Measurements from ENCODE around the gene MED23. TPM values are rescaled to one million over a fixed set of nuclear protein-coding genes. Genes with fewer than 3 reads are reported as not detected.

The MED23 gene
- total RNA-seq, 2 experiments from 2014 or later: 35.9 to 40.3 TPM

- Mint-ChIP-seq H3K4me3 (no peak overlapping the region), H3K36me3 (peaks cover 1% of the 10 kb centered on the region), H3K27me3 (no peaks in the 10 kb centered on the region), H3K4me1 (peaks cover 10% of the 10 kb centered on the region), H3K9me3 (no peaks in the 10 kb centered on the region), H3K27ac (no peak overlapping the region)
- POLR2A ChIA-PET: no interaction called here
- ATAC-seq (ENCODE audit: low read depth) (no peak), DNase-seq (no peak)
Measured at GRCh38 chr6:131631625-131632289, 3.7 kb upstream of the MED23 start.

- POLR2A ChIA-PET: no interaction called here
- Mint-ChIP-seq H3K4me3 (no peak overlapping the region), H3K4me1 (peaks cover 16% of the 10 kb centered on the region), H3K27me3 (no peaks in the 10 kb centered on the region), H3K9me3 (no peaks in the 10 kb centered on the region), H3K36me3 (peaks cover 2% of the 10 kb centered on the region), H3K27ac (no peak overlapping the region)
- DNase-seq (no peak), ATAC-seq (ENCODE audit: low read depth) (no peak)
Measured at GRCh38 chr6:131629651-131630050, 1.6 kb upstream of the MED23 start.

GRCh38 chr6:131628726-131629125 is 684 bp upstream of the MED23 start:
- ATAC-seq (ENCODE audit: low read depth): no peak

GRCh38 chr6:131615275-131615674 is 12.8 kb downstream of the MED23 start:
- Mint-ChIP-seq H3K27ac (no peak overlapping the region), H3K4me3 (no peak overlapping the region), H3K9me3 (no peaks in the 10 kb centered on the region), H3K27me3 (no peaks in the 10 kb centered on the region), H3K36me3 (peaks cover 20% of the 10 kb centered on the region), H3K4me1 (no peaks in the 10 kb centered on the region)
- ATAC-seq (ENCODE audit: low read depth): no peak
- no peak for DNase-seq
- POLR2A ChIA-PET: no interaction called here

More at GRCh38 chr6:131628726-131629125, 684 bp upstream of the MED23 start:
- Mint-ChIP-seq H3K36me3 (peaks cover 3% of the 10 kb centered on the region), H3K27ac (no peak overlapping the region), H3K4me3 (peak overlapping the region; percentile 57), H3K4me1 (peaks cover 16% of the 10 kb centered on the region), H3K27me3 (no peaks in the 10 kb centered on the region), H3K9me3 (no peaks in the 10 kb centered on the region)
- DNase-seq: no peak
- POLR2A ChIA-PET: interaction anchor here (0.7 to 1.7 kb wide), 5 partner anchors 9 to 429 kb away, joined by 3 to 11 read pairs (median 4); partner anchors contain the start of gene ENPP3

DNA sequence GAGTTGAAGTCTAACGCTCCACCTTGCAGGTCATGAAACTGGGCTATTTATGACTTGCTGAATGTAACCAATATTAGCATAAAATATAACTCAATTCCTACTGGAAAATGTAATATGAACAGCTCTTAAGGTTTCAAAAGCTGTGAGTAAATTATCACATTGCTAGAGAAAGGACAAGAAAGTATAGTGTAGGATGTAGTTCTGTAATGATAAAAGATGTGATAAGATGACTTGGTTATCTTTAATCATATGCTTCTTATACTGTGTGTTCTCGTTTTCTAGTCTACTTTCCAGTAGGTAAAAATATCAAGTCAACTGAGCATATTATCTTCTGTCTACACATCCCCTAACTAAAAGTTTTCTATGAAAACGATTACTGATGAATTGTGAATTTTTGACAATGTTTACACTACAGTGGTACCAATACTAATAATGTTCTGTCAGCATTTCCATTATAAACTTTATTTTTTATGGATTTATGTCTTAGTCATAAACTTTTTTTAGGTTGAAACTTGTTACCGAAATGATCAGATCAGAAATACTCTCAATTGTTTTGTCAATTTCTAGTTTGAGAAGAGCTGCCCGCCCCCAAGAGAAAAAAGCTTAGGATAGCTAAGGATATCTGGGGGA is 14.6 kb downstream of the MED23 start:
- no peaks in the 10 kb centered on the region for H3K4me1 Mint-ChIP-seq
- H3K4me3 Mint-ChIP-seq: no peak overlapping the region
- no peak for DNase-seq
- no peak for ATAC-seq (ENCODE audit: low read depth)
- H3K9me3 Mint-ChIP-seq: no peaks in the 10 kb centered on the region
- POLR2A ChIA-PET: interaction anchor here (0.6 kb wide), 1 partner anchor 1543 kb away, joined by 6 read pairs; no protein-coding TSS in a partner anchor
- peaks cover 21% of the 10 kb centered on the region for H3K36me3 Mint-ChIP-seq
- no peak overlapping the region for H3K27ac Mint-ChIP-seq
- no peaks in the 10 kb centered on the region for H3K27me3 Mint-ChIP-seq

DNA sequence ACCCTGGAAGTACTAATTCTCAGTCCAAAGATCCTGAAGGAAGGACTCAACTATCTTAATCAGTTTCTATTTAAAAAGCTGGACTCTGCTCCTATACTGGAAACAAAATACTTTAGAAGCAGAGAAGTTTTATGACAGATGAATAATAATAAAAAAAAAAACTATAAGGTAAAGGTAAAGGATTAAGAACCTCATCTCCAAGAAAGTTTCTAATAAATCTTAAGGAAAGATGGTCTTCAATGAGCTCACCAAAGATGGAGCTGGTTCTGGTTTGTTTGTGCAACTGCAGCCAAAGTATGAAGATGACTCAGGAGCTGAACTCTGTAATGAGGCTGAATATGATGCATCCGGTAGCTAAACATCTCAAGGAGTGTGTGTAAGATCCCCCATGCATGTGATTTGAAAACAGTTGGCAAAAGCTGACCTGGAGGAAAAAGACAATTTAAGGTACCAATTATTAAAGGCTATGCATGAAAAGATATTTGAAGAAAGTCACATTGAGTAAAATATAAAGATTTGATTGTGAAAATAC is 25.2 kb downstream of the MED23 start:
- no peaks in the 10 kb centered on the region for H3K9me3 Mint-ChIP-seq
- H3K36me3 Mint-ChIP-seq: peaks cover 22% of the 10 kb centered on the region
- H3K4me3 Mint-ChIP-seq: no peak overlapping the region
- H3K27ac Mint-ChIP-seq: no peak overlapping the region
- POLR2A ChIA-PET: no interaction called here
- H3K4me1 Mint-ChIP-seq: no peaks in the 10 kb centered on the region
- ATAC-seq (ENCODE audit: low read depth) (no peak), DNase-seq (no peak)
- no peaks in the 10 kb centered on the region for H3K27me3 Mint-ChIP-seq

DNA sequence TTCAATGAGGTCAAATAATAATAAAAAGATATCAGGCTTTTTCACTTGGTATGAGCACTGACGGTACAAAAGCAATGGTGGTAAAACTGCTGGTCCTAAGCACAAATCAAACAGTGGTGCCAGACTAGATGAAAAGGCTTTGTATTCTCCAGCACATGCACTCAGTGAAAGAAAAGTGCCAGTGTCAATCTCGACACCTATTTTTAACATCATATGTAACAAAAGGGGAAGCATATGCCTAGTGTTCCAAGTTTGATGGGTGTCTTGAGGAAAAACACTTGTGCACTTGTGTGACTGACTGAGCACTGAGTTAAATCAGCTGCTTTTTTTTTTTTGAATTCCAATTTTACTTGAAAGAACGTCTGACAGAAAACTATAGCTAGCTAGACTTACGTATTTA is 27.3 kb downstream of the MED23 start:
- H3K36me3 Mint-ChIP-seq: peaks cover 19% of the 10 kb centered on the region
- no peaks in the 10 kb centered on the region for H3K27me3 Mint-ChIP-seq
- DNase-seq: no peak

DNA sequence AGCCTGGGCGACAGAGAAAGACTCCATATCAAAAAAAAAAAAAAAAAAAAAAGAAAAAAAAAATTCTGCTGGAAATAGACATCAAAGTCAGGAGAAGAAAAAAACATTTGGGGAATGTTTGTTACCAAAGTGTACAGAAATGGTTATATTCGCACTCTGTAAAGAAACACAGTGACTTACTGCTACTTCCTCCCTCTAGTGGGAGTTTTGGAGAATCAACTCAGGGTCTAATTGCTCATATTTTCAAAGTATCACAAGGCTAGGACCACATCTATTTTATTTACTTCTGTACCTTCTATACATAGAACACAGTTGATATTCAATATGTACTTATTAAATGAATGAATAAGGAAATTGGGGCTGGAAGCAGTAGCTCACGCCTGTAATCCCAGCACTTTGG is 30.6 kb downstream of the MED23 start:
- ATAC-seq (ENCODE audit: low read depth) (no peak), DNase-seq (no peak)
- Mint-ChIP-seq H3K9me3 (no peaks in the 10 kb centered on the region), H3K4me3 (no peak overlapping the region), H3K4me1 (no peaks in the 10 kb centered on the region), H3K27me3 (no peaks in the 10 kb centered on the region), H3K27ac (no peak overlapping the region), H3K36me3 (peaks cover 23% of the 10 kb centered on the region)
- POLR2A ChIA-PET: no interaction called here

More for the DNA sequence above, 27.3 kb downstream of the MED23 start:
- POLR2A ChIA-PET: no interaction called here
- H3K4me1 Mint-ChIP-seq: no peaks in the 10 kb centered on the region
- H3K9me3 Mint-ChIP-seq: no peaks in the 10 kb centered on the region
- no peak overlapping the region for H3K4me3 Mint-ChIP-seq
- no peak overlapping the region for H3K27ac Mint-ChIP-seq
- no peak for ATAC-seq (ENCODE audit: low read depth)

- Mint-ChIP-seq H3K4me3 (no peak overlapping the region), H3K9me3 (no peaks in the 10 kb centered on the region), H3K4me1 (no peaks in the 10 kb centered on the region), H3K27ac (no peak overlapping the region), H3K27me3 (no peaks in the 10 kb centered on the region), H3K36me3 (peaks cover 22% of the 10 kb centered on the region)
- DNase-seq (no peak), ATAC-seq (ENCODE audit: low read depth) (no peak)
- POLR2A ChIA-PET: no interaction called here
Measured at GRCh38 chr6:131594074-131594473, 34.0 kb downstream of the MED23 start.

DNA sequence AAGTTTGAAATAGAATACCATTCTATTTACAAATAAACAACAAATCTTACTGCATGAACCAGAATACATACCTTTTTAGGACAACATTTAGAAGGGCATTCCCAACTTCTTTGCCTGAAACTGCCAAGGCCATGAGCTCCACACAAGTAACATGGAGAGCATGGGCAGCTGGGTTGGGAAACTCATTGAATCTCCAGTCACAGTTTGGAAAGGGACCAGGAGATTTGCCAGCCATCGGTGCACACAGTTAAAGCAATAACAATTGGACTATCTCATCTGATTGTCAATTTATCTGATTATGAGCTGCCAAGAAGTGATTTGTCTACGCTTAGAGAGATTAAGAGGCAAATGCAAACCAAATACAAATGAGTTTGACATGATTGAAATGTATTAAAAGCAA is 35.1 kb downstream of the MED23 start:
- Mint-ChIP-seq H3K9me3 (no peaks in the 10 kb centered on the region), H3K27ac (no peak overlapping the region), H3K36me3 (peaks cover 19% of the 10 kb centered on the region), H3K27me3 (no peaks in the 10 kb centered on the region), H3K4me1 (no peaks in the 10 kb centered on the region), H3K4me3 (no peak overlapping the region)
- no peak for ATAC-seq (ENCODE audit: low read depth)
- no peak for DNase-seq
- POLR2A ChIA-PET: no interaction called here

DNA sequence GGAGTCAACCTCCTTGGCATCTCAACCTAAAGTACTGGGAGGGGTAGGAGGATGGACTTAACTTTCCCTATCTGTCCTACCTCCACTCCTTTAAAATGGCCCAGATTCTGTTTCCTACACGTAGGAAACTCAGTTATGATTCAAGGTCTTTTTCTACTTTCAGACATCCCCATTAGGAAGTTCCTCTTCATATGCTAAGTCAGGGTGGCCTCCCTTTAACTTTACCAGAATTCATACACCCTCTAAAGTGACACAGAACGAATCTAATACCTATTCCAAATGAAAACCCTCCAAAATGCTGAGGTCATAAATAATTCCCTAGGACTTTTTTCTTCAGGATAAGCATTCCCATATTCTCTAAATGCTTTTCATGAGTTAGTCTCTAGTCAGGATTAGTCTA is 39.4 kb downstream of the MED23 start:
- Mint-ChIP-seq H3K9me3 (no peaks in the 10 kb centered on the region), H3K36me3 (peaks cover 20% of the 10 kb centered on the region), H3K4me3 (no peak overlapping the region), H3K27me3 (no peaks in the 10 kb centered on the region), H3K27ac (no peak overlapping the region), H3K4me1 (no peaks in the 10 kb centered on the region)
- ATAC-seq (ENCODE audit: low read depth) (no peak), DNase-seq (no peak)
- POLR2A ChIA-PET: no interaction called here

DNA sequence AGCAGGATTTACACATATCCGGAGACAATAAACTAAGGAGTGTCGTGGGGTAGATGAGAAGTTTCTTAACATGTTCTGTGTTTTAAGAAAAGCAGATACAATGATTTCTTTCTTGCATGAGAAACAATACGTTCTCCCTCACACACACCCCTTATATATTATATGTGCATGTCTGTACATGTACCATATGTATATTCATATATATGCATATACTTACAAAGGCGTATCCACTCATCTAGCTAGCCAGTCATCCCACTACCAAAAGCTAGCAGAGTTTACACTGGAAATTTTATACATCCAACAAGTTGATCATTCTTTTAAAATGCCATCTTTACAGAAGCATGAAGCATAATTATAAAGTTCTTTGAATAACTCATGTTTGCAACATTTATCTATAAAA is 40.1 kb downstream of the MED23 start:
- no peak for DNase-seq
- peaks cover 20% of the 10 kb centered on the region for H3K36me3 Mint-ChIP-seq
- H3K9me3 Mint-ChIP-seq: no peaks in the 10 kb centered on the region
- ATAC-seq (ENCODE audit: low read depth): no peak
- H3K27ac Mint-ChIP-seq: no peak overlapping the region
- H3K4me3 Mint-ChIP-seq: no peak overlapping the region
- H3K27me3 Mint-ChIP-seq: no peaks in the 10 kb centered on the region
- POLR2A ChIA-PET: no interaction called here
- H3K4me1 Mint-ChIP-seq: no peaks in the 10 kb centered on the region

DNA sequence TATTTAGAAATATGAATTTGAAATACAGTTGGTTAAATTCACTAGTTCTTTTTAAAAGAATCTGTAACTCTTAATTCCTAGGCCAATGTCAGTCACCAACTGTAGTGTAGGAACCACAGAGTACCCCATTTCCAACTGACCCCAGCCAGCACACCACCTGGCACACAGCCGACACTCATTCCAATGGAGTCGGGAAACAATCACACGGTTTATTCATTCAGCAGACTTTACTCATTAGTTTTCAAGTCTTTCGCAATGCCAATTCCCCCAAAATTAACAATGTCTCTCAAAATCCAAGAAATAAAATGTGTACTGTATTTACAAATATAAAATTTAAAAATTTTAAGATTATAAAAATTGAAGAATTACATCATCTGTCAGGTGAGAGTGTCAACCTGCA is 41.5 kb downstream of the MED23 start:
- H3K27me3 Mint-ChIP-seq: no peaks in the 10 kb centered on the region

DNA sequence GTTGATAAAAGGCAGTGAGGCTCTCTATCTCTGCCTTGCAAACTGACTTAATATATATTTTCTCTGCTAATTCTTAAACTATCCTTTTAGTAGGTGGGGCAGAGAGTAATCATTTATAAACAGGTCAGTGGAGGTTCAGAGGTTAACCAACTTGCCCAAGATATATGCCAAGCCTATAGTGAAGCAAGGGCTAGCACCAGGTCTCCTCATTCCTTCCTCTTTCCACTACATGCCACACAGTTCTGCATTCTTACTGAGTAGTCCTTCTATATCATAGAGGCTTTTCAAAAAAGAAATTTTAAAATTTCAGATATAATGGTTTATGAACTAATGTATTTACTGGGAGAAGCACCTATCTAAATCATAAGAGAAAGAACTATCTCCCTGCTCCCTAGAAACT is 46.5 kb downstream of the MED23 start:
- no peak overlapping the region for H3K4me3 Mint-ChIP-seq
- DNase-seq (no peak), ATAC-seq (ENCODE audit: low read depth) (no peak)
- H3K27me3 Mint-ChIP-seq: no peaks in the 10 kb centered on the region
- no peak overlapping the region for H3K27ac Mint-ChIP-seq
- POLR2A ChIA-PET: no interaction called here
- no peaks in the 10 kb centered on the region for H3K4me1 Mint-ChIP-seq
- peaks cover 10% of the 10 kb centered on the region for H3K36me3 Mint-ChIP-seq
- no peaks in the 10 kb centered on the region for H3K9me3 Mint-ChIP-seq

More for the DNA sequence above, 41.5 kb downstream of the MED23 start:
- no peaks in the 10 kb centered on the region for H3K4me1 Mint-ChIP-seq
- POLR2A ChIA-PET: no interaction called here
- no peak overlapping the region for H3K27ac Mint-ChIP-seq
- no peaks in the 10 kb centered on the region for H3K9me3 Mint-ChIP-seq
- DNase-seq: no peak
- H3K4me3 Mint-ChIP-seq: no peak overlapping the region
- ATAC-seq (ENCODE audit: low read depth): no peak
- peaks cover 20% of the 10 kb centered on the region for H3K36me3 Mint-ChIP-seq
